Endothelial cell of umbilical vein (primary cell): ENCODE results near the gene NECAB2.

ENCODE experiments used
- CTCF ChIP-seq, 2 donors: IDR thresholded peaks; 1 replicate in 1 of 2; 2 replicates in 1 of 2; pipeline ENCODE4 v1.5.1; 2011; ENCODE audit warnings: low read length in 2 of 2, mild to moderate bottlenecking in 2 of 2, moderate library complexity in 2 of 2, control low read depth in 1 of 2, inconsistent platforms in 1 of 2, low read depth in 1 of 2; ENCODE audit not compliant: insufficient read depth in 1 of 2; ENCODE audit errors: extremely low read depth in 1 of 2
- EZH2 ChIP-seq: IDR thresholded peaks from 2 replicates; pipeline ENCODE4 v1.6.1; 2012; ENCODE audit warnings: borderline replicate concordance, low read depth, mild to moderate bottlenecking, moderate library complexity, low read length, inconsistent platforms; ENCODE audit not compliant: severe bottlenecking
- FOS ChIP-seq: IDR thresholded peaks from 2 replicates; pipeline ENCODE4 v1.6.1; 2011; ENCODE audit warnings: mild to moderate bottlenecking, low read length, moderate library complexity, borderline replicate concordance; ENCODE audit not compliant: insufficient read depth
- GATA2 ChIP-seq: IDR thresholded peaks from 2 replicates; pipeline ENCODE4 v1.7.0; 2011; ENCODE audit warnings: low read depth, mild to moderate bottlenecking, moderate library complexity, mixed read lengths, low read length; ENCODE audit not compliant: insufficient read length, insufficient read depth
- JUN ChIP-seq: IDR thresholded peaks from 2 replicates; pipeline ENCODE4 v1.6.1; 2011; ENCODE audit warnings: borderline replicate concordance, low read depth; ENCODE audit not compliant: insufficient read length, insufficient read depth
- MAX ChIP-seq: IDR thresholded peaks from 2 replicates; pipeline ENCODE4 v1.6.1; 2011; ENCODE audit not compliant: insufficient read depth, insufficient read length
- MYC ChIP-seq: IDR thresholded peaks from one replicate; pipeline ENCODE4 v1.6.1; 2011; ENCODE audit warnings: mild to moderate bottlenecking, low read depth, low read length
- POLR2A ChIP-seq: IDR thresholded peaks from 2 replicates; pipeline ENCODE4 v1.6.1; 2012; ENCODE audit warnings: low read depth, mild to moderate bottlenecking, control low read depth, low read length
- POLR2AphosphoS5 ChIP-seq: IDR thresholded peaks from 2 replicates; pipeline ENCODE4 v1.6.1; 2012; ENCODE audit warnings: low read depth, mild to moderate bottlenecking, control low read depth, low read length, moderate library complexity; ENCODE audit not compliant: insufficient read depth

- no peak for TF ChIP-seq CTCF (IDR thresholded peaks at IDR 0.05; ENCODE audit: extremely low read depth in 1 of 2, insufficient read depth in 1 of 2, low read depth in 1 of 2, low read length in 2 of 2)
- no peak for TF ChIP-seq FOS
- TF ChIP-seq POLR2A: no peak
- no peak for TF ChIP-seq GATA2
- TF ChIP-seq MAX: no peak
- TF ChIP-seq EZH2: no peak
- no peak for TF ChIP-seq POLR2AphosphoS5
- no peak for TF ChIP-seq MYC
- TF ChIP-seq JUN: no peak
These were observed 79.6 kb downstream of the NECAB2 start for GRCh38 chr16:84047626-84048025.
